Measurements from ENCODE around the gene SETD1B.

The SETD1B gene

GRCh38 chr12:121812921-121813896 is 9.4 kb downstream of the SETD1B start:
- no peak for TF ChIP-seq CTCF (IDR thresholded peaks at IDR 0.05; ENCODE audit: low read depth, low read length)
- no peak for TF ChIP-seq EZH2phosphoT487 (IDR thresholded peaks at IDR 0.05; ENCODE audit: low read depth)
- Histone ChIP-seq H3K4me3 (ENCODE audit: low read length) (no peak overlapping the region), H3K4me1 (ENCODE audit: low read length) (peaks cover 18% of the 10 kb centered on the region), H3K9ac (ENCODE audit: low read length) (no peak overlapping the region), H3K79me2 (ENCODE audit: low read length) (peaks cover 67% of the 10 kb centered on the region), H2AFZ (ENCODE audit: low read depth, low read length) (no peak overlapping the region), H3K4me2 (ENCODE audit: low read length) (peak overlapping the region; percentile 96; the same call in 1 of the 2 replicates), H4K20me1 (ENCODE audit: insufficient read depth, low read length) (peaks cover 38% of the 10 kb centered on the region), H3K9me3 (ENCODE audit: insufficient read depth, low read length) (no peaks in the 10 kb centered on the region), H3K27me3 (ENCODE audit: low read depth, low read length) (no peaks in the 10 kb centered on the region), H3K27ac (ENCODE audit: low read length) (no peak overlapping the region), H3K36me3 (replicated peaks; ENCODE audit: low read depth, low read length) (peaks cover 79% of the 10 kb centered on the region)

- H3K36me3 ChIP-seq (replicated peaks; ENCODE audit: low read depth, low read length) = peaks cover 79% of the 10 kb centered on the region
- H3K27ac ChIP-seq (ENCODE audit: low read length) = no peak overlapping the region
- H3K79me2 ChIP-seq (ENCODE audit: low read length) = peaks cover 62% of the 10 kb centered on the region
- H3K27me3 ChIP-seq (ENCODE audit: low read depth, low read length) = no peaks in the 10 kb centered on the region
- H2AFZ ChIP-seq (ENCODE audit: low read depth, low read length) = no peak overlapping the region
- no peaks in the 10 kb centered on the region for H3K9me3 ChIP-seq (ENCODE audit: insufficient read depth, low read length)
- no peak overlapping the region for H3K9ac ChIP-seq (ENCODE audit: low read length)
- H3K4me2 ChIP-seq (ENCODE audit: low read length) = no peak overlapping the region
- no peak overlapping the region for H3K4me3 ChIP-seq (ENCODE audit: low read length)
- TF ChIP-seq EZH2phosphoT487 (IDR thresholded peaks at IDR 0.05; ENCODE audit: low read depth) (no peak), CTCF (IDR thresholded peaks at IDR 0.05; ENCODE audit: low read depth, low read length) (no peak)
- peaks cover 18% of the 10 kb centered on the region for H3K4me1 ChIP-seq (ENCODE audit: low read length)
- peaks cover 38% of the 10 kb centered on the region for H4K20me1 ChIP-seq (ENCODE audit: insufficient read depth, low read length)
These were observed 10.1 kb downstream of the SETD1B start for GRCh38 chr12:121813951-121814350.

- no peak overlapping the region for H3K27ac ChIP-seq (ENCODE audit: low read length)
- H3K4me3 ChIP-seq (ENCODE audit: low read length) = no peak overlapping the region
- no peak overlapping the region for H3K9ac ChIP-seq (ENCODE audit: low read length)
- H3K79me2 ChIP-seq (ENCODE audit: low read length) = peaks cover 61% of the 10 kb centered on the region
- TF ChIP-seq EZH2phosphoT487 (IDR thresholded peaks at IDR 0.05; ENCODE audit: low read depth) = no peak
- no peak for TF ChIP-seq CTCF (IDR thresholded peaks at IDR 0.05; ENCODE audit: low read depth, low read length)
- peaks cover 18% of the 10 kb centered on the region for H3K4me1 ChIP-seq (ENCODE audit: low read length)
- H2AFZ ChIP-seq (ENCODE audit: low read depth, low read length) = no peak overlapping the region
- H3K36me3 ChIP-seq (replicated peaks; ENCODE audit: low read depth, low read length) = peaks cover 78% of the 10 kb centered on the region
- no peak overlapping the region for H3K4me2 ChIP-seq (ENCODE audit: low read length)
- peaks cover 38% of the 10 kb centered on the region for H4K20me1 ChIP-seq (ENCODE audit: insufficient read depth, low read length)
- no peaks in the 10 kb centered on the region for H3K9me3 ChIP-seq (ENCODE audit: insufficient read depth, low read length)
- no peaks in the 10 kb centered on the region for H3K27me3 ChIP-seq (ENCODE audit: low read depth, low read length)
These were observed 10.8 kb downstream of the SETD1B start for GRCh38 chr12:121814429-121815119.

GRCh38 chr12:121815263-121815662 is 11.5 kb downstream of the SETD1B start:
- peaks cover 36% of the 10 kb centered on the region for H4K20me1 ChIP-seq (ENCODE audit: insufficient read depth, low read length)
- H2AFZ ChIP-seq (ENCODE audit: low read depth, low read length) = no peak overlapping the region
- peaks cover 60% of the 10 kb centered on the region for H3K79me2 ChIP-seq (ENCODE audit: low read length)
- H3K4me2 ChIP-seq (ENCODE audit: low read length) = no peak overlapping the region
- H3K9me3 ChIP-seq (ENCODE audit: insufficient read depth, low read length) = no peaks in the 10 kb centered on the region
- peaks cover 77% of the 10 kb centered on the region for H3K36me3 ChIP-seq (replicated peaks; ENCODE audit: low read depth, low read length)
- TF ChIP-seq EZH2phosphoT487 (IDR thresholded peaks at IDR 0.05; ENCODE audit: low read depth) (no peak), CTCF (IDR thresholded peaks at IDR 0.05; ENCODE audit: low read depth, low read length) (no peak)
- no peak overlapping the region for H3K27ac ChIP-seq (ENCODE audit: low read length)
- no peak overlapping the region for H3K9ac ChIP-seq (ENCODE audit: low read length)
- H3K4me1 ChIP-seq (ENCODE audit: low read length) = peaks cover 18% of the 10 kb centered on the region
- H3K4me3 ChIP-seq (ENCODE audit: low read length) = no peak overlapping the region
- no peaks in the 10 kb centered on the region for H3K27me3 ChIP-seq (ENCODE audit: low read depth, low read length)

Data from OCI-LY3 (cell line).